ENCODE measurements around the gene MBNL2. TPM values are rescaled to one million over a fixed set of nuclear protein-coding genes. Genes with fewer than 3 reads are reported as not detected.

The MBNL2 gene
- total RNA-seq, 3 donors from 2014 or later = 68.5 to 131 (median 120) TPM

DNA sequence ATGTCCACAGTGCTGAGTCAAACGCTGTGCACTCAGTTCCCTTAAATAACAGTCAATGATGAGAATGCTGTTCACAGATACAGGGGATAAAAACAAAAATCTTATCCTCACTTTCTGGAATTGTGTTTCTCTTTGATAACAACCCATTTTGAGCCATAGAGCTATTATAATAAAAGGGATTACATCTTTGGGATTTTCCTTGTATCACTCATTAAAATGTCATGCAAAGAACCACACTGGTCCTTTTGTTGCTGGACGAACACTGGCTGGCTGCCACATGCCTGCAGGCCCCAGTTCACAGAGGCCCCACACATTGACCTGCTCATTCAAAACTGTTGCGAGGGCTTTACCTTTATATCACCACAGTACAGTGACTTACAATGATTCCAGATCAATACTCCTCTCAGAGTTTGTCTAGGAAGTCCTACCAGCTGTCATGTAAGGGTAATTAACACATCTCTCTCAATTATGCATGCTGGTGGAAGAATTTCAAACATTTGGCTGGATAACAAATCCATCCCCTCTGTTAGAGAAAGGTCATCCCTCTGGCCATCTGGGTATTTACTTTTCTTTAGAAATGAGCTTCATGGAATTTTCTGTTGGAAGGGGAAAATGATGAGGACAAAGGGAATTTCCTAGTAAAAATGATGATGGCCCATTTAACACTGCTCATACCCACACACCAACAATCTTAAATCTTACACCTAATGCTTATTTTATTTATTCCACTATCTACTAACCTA lies 85.9 kb downstream of the MBNL2 start:
- intact Hi-C loops (cut with DNase I; ENCODE audit: low total_unique reads) = no loop called here
- no peak overlapping the region for H3K4me3 ChIP-seq
- TF ChIP-seq POLR2A (IDR thresholded peaks at IDR 0.05) (no peak), POLR2AphosphoS5 (IDR thresholded peaks at IDR 0.05) (peak in 1 of 3 donors; percentile 28)
- TF ChIP-seq, protein P1, sequence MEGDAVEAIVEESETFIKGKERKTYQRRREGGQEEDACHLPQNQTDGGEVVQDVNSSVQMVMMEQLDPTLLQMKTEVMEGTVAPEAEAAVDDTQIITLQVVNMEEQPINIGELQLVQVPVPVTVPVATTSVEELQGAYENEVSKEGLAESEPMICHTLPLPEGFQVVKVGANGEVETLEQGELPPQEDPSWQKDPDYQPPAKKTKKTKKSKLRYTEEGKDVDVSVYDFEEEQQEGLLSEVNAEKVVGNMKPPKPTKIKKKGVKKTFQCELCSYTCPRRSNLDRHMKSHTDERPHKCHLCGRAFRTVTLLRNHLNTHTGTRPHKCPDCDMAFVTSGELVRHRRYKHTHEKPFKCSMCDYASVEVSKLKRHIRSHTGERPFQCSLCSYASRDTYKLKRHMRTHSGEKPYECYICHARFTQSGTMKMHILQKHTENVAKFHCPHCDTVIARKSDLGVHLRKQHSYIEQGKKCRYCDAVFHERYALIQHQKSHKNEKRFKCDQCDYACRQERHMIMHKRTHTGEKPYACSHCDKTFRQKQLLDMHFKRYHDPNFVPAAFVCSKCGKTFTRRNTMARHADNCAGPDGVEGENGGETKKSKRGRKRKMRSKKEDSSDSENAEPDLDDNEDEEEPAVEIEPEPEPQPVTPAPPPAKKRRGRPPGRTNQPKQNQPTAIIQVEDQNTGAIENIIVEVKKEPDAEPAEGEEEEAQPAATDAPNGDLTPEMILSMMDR (IDR thresholded peaks at IDR 0.05) = no peak
- H3K27me3 ChIP-seq = no peaks in the 10 kb centered on the region
- no peaks in the 10 kb centered on the region for H3K9me3 ChIP-seq
- H3K27ac ChIP-seq = peak overlapping the region; percentile 16 to 26
- H3K36me3 ChIP-seq = no peaks in the 10 kb centered on the region
- peak in 1 of 2 donors; percentile 72 for DNase-seq (ENCODE audit: low spot score in 2 of 2)
- no peaks in the 10 kb centered on the region for H3K4me1 ChIP-seq

DNA sequence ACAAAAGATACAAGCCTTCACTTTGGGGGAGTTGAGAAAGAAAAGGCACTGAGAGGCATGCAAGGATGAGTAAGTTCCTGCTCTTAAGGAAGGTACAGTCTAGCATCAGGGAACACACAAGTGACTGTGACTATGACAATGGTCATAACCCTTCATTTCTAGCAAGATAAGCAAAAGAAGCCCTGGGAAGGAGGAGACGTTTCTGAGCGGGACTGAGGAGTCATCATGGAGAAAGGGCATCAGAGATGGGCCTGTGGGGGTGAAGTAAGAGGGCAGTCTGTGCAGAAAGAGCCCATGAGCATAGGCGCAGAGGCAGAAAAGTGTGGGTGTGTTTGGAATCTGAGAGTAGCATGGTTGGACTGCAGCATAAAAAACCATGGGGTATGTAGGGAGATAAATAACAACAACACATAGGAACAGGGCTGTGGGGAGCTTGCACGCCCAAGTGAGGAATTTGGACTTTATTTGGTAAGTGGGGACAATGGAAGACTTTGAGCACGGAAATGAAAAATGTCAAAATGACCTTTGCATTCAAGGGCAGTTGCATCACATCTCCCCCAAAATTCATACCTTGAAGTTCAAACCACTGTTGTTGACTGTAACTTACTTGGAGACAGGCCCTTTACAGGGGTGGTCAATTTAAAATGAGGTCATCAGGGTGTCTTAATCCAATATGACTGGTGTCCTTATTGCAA lies 86.7 kb downstream of the MBNL2 start:
- Histone ChIP-seq H3K9me3 (no peaks in the 10 kb centered on the region), H3K4me3 (no peak overlapping the region), H3K4me1 (no peaks in the 10 kb centered on the region), H3K27ac (peak overlapping the region; percentile 16 to 26), H3K36me3 (no peaks in the 10 kb centered on the region), H3K27me3 (no peaks in the 10 kb centered on the region)
- no peak for DNase-seq (ENCODE audit: low spot score in 2 of 2)
- intact Hi-C loops (cut with DNase I; ENCODE audit: low total_unique reads) = no loop called here
- TF ChIP-seq POLR2AphosphoS5 (IDR thresholded peaks at IDR 0.05) (no peak), POLR2A (IDR thresholded peaks at IDR 0.05) (no peak)
- TF ChIP-seq, protein P1 (IDR thresholded peaks at IDR 0.05) = no peak

DNA sequence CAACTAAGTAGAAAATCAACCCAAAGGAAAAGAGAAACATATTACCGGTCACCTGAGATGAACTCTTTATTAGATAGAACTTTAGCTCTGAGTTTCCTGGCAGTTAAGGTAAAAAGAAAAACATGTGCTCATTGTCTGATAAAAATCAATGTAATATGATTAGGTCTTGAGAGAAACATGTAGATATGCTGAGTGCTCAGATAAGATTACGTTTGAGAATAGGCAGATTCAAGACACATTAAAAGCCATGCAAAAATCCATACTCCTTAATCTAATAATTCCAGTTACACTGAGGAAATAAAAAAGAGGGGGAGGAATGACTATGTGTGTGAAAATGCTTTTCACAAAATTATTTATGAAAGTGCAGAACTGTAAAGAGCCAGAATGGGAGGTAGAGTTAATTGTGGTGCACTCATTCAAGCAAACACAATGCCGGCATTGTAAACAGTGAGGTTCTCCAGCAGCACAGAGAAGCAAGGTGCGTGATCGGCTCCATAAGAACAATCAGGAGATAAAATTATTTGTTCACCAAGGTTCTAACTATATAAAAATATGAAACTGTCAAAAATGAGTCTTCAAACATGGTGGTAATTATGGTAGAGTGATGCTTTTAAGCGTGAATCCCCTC lies 88.8 kb downstream of the MBNL2 start:
- H3K27ac ChIP-seq = no peak overlapping the region
- intact Hi-C loops (cut with DNase I; ENCODE audit: low total_unique reads) = no loop called here
- no peaks in the 10 kb centered on the region for H3K4me1 ChIP-seq
- DNase-seq (ENCODE audit: low spot score in 2 of 2) = no peak
- no peaks in the 10 kb centered on the region for H3K9me3 ChIP-seq
- no peak overlapping the region for H3K4me3 ChIP-seq
- H3K36me3 ChIP-seq = no peaks in the 10 kb centered on the region
- no peak for TF ChIP-seq POLR2A (IDR thresholded peaks at IDR 0.05)
- TF ChIP-seq POLR2AphosphoS5 (IDR thresholded peaks at IDR 0.05) = no peak
- TF ChIP-seq, protein P1 (IDR thresholded peaks at IDR 0.05) = no peak
- no peaks in the 10 kb centered on the region for H3K27me3 ChIP-seq

DNA sequence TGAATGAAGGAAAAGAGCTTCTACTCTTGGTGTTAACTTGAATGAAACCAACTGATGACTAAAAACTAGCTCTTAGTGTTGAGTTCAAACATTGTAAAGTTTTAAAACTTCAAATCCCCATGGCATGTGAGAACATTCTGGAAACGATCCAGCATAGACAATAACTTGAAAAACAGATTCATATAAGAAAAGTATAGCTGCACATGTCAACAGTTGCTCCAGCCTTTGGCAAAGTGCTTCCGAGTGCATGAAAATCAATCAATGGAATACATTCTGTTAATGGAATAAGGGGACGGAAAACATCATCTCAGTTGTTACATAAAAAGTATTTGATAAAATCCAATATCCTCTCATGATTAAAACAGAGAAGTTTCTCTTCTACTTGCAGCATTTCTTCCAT lies 89.8 kb downstream of the MBNL2 start:
- no peaks in the 10 kb centered on the region for H3K4me1 ChIP-seq
- intact Hi-C loops (cut with DNase I; ENCODE audit: low total_unique reads) = no loop called here
- no peak overlapping the region for H3K4me3 ChIP-seq
- no peaks in the 10 kb centered on the region for H3K9me3 ChIP-seq
- H3K27me3 ChIP-seq = no peaks in the 10 kb centered on the region
- no peak for DNase-seq (ENCODE audit: low spot score in 2 of 2)
- no peak overlapping the region for H3K27ac ChIP-seq
- H3K36me3 ChIP-seq = no peaks in the 10 kb centered on the region
- TF ChIP-seq POLR2AphosphoS5 (IDR thresholded peaks at IDR 0.05) (no peak), POLR2A (IDR thresholded peaks at IDR 0.05) (no peak)
- TF ChIP-seq, protein P1 (IDR thresholded peaks at IDR 0.05) = no peak

Data from breast epithelium (tissue), 4 donors.